GM23248 (cell line): ENCODE data around the gene SPATC1L. TPM values are rescaled to one million over a fixed set of nuclear protein-coding genes. Genes with fewer than 3 reads are reported as not detected.
"Not testable (repeated sequence)": the region's sequence is repeated elsewhere in the genome, so short reads cannot be mapped to it uniquely, and the experiment has no call there.

Experiments
- DNase-seq: peaks from one replicate; pipeline ENCODE4 v3.0.0-alpha.2; 2015
- H2AFZ ChIP-seq: fragments of 200-600 bp; sonication (generic); 2 replicates; pipeline ENCODE4 v1.6.1; 2016; ENCODE audit warnings: antibody characterized with exemption
- H3F3A ChIP-seq: fragments of 200-600 bp; sonication (generic); 2 replicates; pipeline ENCODE4 v1.6.1; 2016; ENCODE audit warnings: mild to moderate bottlenecking, antibody characterized with exemption, mixed run types; ENCODE audit not compliant: insufficient read depth
- H3K27ac ChIP-seq: fragments of 200-600 bp; sonication (generic); 2 replicates; pipeline ENCODE4 v1.5.1; 2016; ENCODE audit warnings: mild to moderate bottlenecking
- H3K27me3 ChIP-seq: fragments of 200-600 bp; sonication (generic); replicated peaks from 2 replicates; pipeline ENCODE4 v1.6.1; 2016; ENCODE audit warnings: mild to moderate bottlenecking; ENCODE audit not compliant: insufficient read depth
- H3K36me3 ChIP-seq: fragments of 200-600 bp; sonication (generic); 2 replicates; pipeline ENCODE4 v1.6.1; 2016; ENCODE audit warnings: low read depth, mild to moderate bottlenecking
- H3K4me1 ChIP-seq: fragments of 200-600 bp; sonication (generic); 2 replicates; pipeline ENCODE4 v1.6.1; 2016; ENCODE audit warnings: mild to moderate bottlenecking; ENCODE audit not compliant: insufficient read depth
- H3K4me2 ChIP-seq: fragments of 200-600 bp; sonication (generic); one replicate; pipeline ENCODE4 v1.6.1; 2016; ENCODE audit warnings: mild to moderate bottlenecking; ENCODE audit not compliant: unreplicated experiment
- H3K4me3 ChIP-seq: fragments of 200-600 bp; sonication (generic); 2 replicates; pipeline ENCODE4 v1.5.1; 2016; ENCODE audit warnings: mild to moderate bottlenecking
- H3K79me2 ChIP-seq: fragments of 200-600 bp; sonication (generic); 2 replicates; pipeline ENCODE4 v1.6.1; 2016; ENCODE audit warnings: mild to moderate bottlenecking; ENCODE audit not compliant: insufficient read depth
- H3K9ac ChIP-seq: fragments of 200-600 bp; sonication (generic); 2 replicates; pipeline ENCODE4 v1.6.1; 2016; ENCODE audit warnings: mild to moderate bottlenecking
- H3K9me2 ChIP-seq: fragments of 200-600 bp; sonication (generic); 2 replicates; pipeline ENCODE4 v1.6.1; 2016; ENCODE audit warnings: mixed run types, mild to moderate bottlenecking, moderate library complexity; ENCODE audit not compliant: insufficient read depth
- H3K9me3 ChIP-seq: fragments of 200-600 bp; sonication (generic); one replicate; pipeline ENCODE4 v1.6.1; 2017; ENCODE audit warnings: low read depth
- H4K20me1 ChIP-seq: fragments of 200-600 bp; sonication (generic); 2 replicates; pipeline ENCODE4 v1.6.0; 2016; ENCODE audit not compliant: insufficient read depth
- EZH2 ChIP-seq: fragments of 200-600 bp; sonication (generic); IDR thresholded peaks from 2 replicates; pipeline ENCODE4 v1.6.1; 2018; ENCODE audit warnings: antibody characterized with exemption, mild to moderate bottlenecking; ENCODE audit not compliant: insufficient read depth, poor library complexity, severe bottlenecking
- EZH2phosphoT487 ChIP-seq: fragments of 200-600 bp; sonication (generic); IDR thresholded peaks from 2 replicates; pipeline ENCODE4 v1.6.1; 2018; ENCODE audit warnings: antibody characterized with exemption, moderate library complexity, mild to moderate bottlenecking, low read depth; ENCODE audit not compliant: insufficient read depth
- WGBS, 2 experiments: methylation state at CpG; one replicate each; pipeline ENCODE4 v1.1.6; 2015 to 2017; ENCODE audit warnings: low lambda C conversion rate in 2 of 2, low coverage in 1 of 2; ENCODE audit errors: missing lambda C conversion rate in 2 of 2; 5-methylcytosine and 5-hydroxymethylcytosine counted together
- in situ Hi-C: fragments of 300-500 bp; cut with MboI; formaldehyde crosslinking; loops from 2 replicates; pipeline ENCODE4 v1.15.0; 2020
- polyA plus RNA-seq: library from polyadenylated mRNA; unstranded; fragments of >200 nt; fragmentation: Nextera tagmentation; extraction: Ambion mirVana; gene quantifications from 2 replicates; pipeline ENCODE4 v1.2.1, GENCODE V29; 2016
- total RNA-seq: library from RNA; depleted of rRNA; stranded (reverse); fragments of >200 nt; shearing (Covaris generic); gene quantifications from 2 replicates; pipeline ENCODE4 v1.2.3, GENCODE V29; 2014

The SPATC1L gene
- total and polyA plus RNA-seq, 2 experiments from 2014 or later: 5.2 to 15.7 TPM

GRCh38 chr21:46149205-46149901 is 34.9 kb downstream of the SPATC1L start:
- DNase-seq: no peak
- no peaks in the 10 kb centered on the region for H3K36me3 ChIP-seq
- no peak overlapping the region for H3K27ac ChIP-seq
- H3K9me2 ChIP-seq: no peaks in the 10 kb centered on the region
- H3K9ac ChIP-seq: no peak overlapping the region
- H3K9me3 ChIP-seq: no peaks in the 10 kb centered on the region
- no peak overlapping the region for H3K4me2 ChIP-seq
- no peaks in the 10 kb centered on the region for H3K27me3 ChIP-seq
- peaks cover 6% of the 10 kb centered on the region; the same call in 1 of the 2 replicates for H3F3A ChIP-seq
- no peak overlapping the region for H3K4me3 ChIP-seq
- 84 to 85% methylated on average over 22 of the region's 22 CpGs for WGBS, 2 experiments
- TF ChIP-seq EZH2phosphoT487 (no peak), EZH2 (no peak)
- H3K79me2 ChIP-seq: no peaks in the 10 kb centered on the region
- H2AFZ ChIP-seq: no peak overlapping the region
- H3K4me1 ChIP-seq: no peaks in the 10 kb centered on the region
- H4K20me1 ChIP-seq: no peaks in the 10 kb centered on the region
- in situ Hi-C loops: no loop called here

GRCh38 chr21:46148106-46148505 is 36.2 kb downstream of the SPATC1L start:
- Histone ChIP-seq H4K20me1 (no peaks in the 10 kb centered on the region), H3K36me3 (no peaks in the 10 kb centered on the region), H3K79me2 (no peaks in the 10 kb centered on the region), H3K9me2 (no peaks in the 10 kb centered on the region), H3K9ac (no peak overlapping the region), H3K4me1 (0 out of 2 replicates have a peak, but pooled peaks cover 4% of the 10 kb centered on the region), H3F3A (peaks cover 6% of the 10 kb centered on the region; the same call in 1 of the 2 replicates), H3K9me3 (no peaks in the 10 kb centered on the region), H3K4me2 (no peak overlapping the region), H3K27ac (no peak overlapping the region), H2AFZ (no peak overlapping the region), H3K4me3 (no peak overlapping the region), H3K27me3 (no peaks in the 10 kb centered on the region)
- DNase-seq: no peak
- 85 to 89% methylated on average over 11 of the region's 11 CpGs for WGBS, 2 experiments
- TF ChIP-seq EZH2 (no peak), EZH2phosphoT487 (no peak)
- in situ Hi-C loops: no loop called here

- DNase-seq: peak; percentile 47
- H3K27me3 ChIP-seq, H4K20me1 ChIP-seq, H3K79me2 ChIP-seq, H3K9me2 ChIP-seq, H2AFZ ChIP-seq, H3K9ac ChIP-seq, H3K27ac ChIP-seq, H3F3A ChIP-seq, H3K36me3 ChIP-seq, H3K4me2 ChIP-seq, in situ Hi-C loops, H3K4me1 ChIP-seq, H3K9me3 ChIP-seq, H3K4me3 ChIP-seq: not testable (repeated sequence)
- 84 to 88% methylated on average over 11 to 12 of the region's 12 CpGs for WGBS, 2 experiments
These were observed 36.8 kb downstream of the SPATC1L start for GRCh38 chr21:46147429-46147828.

GRCh38 chr21:46146856-46147255 is 37.4 kb downstream of the SPATC1L start:
- Histone ChIP-seq H3K79me2 (no peaks in the 10 kb centered on the region), H3K9ac (no peak overlapping the region), H3K4me2 (no peak overlapping the region), H3K4me3 (no peak overlapping the region), H3K36me3 (no peaks in the 10 kb centered on the region), H3K27me3 (no peaks in the 10 kb centered on the region), H3K4me1 (0 out of 2 replicates have a peak, but pooled peaks cover 4% of the 10 kb centered on the region), H3K27ac (no peak overlapping the region), H3K9me2 (no peaks in the 10 kb centered on the region), H2AFZ (no peak overlapping the region), H3K9me3 (no peaks in the 10 kb centered on the region), H3F3A (peaks cover 6% of the 10 kb centered on the region; the same call in 1 of the 2 replicates), H4K20me1 (no peaks in the 10 kb centered on the region)
- in situ Hi-C loops: no loop called here
- 78 to 81% methylated on average over 14 of the region's 14 CpGs for whole genome bisulfite sequencing, 2 experiments
- TF ChIP-seq EZH2 (no peak), EZH2phosphoT487 (no peak)
- DNase-seq: no peak
